Activated B cell treated with CpG ODN at 0.5 μM for 24 hours (primary cell): ENCODE data around the gene ZBTB32. TPM values are rescaled to one million over a fixed set of nuclear protein-coding genes. Genes with fewer than 3 reads are reported as not detected.

Source experiments
- ATAC-seq: fragments of 200-7000 bp; cut with Tn5 transposase; one replicate; pipeline ENCODE4 v1.10.0; 2021; ENCODE audit warnings: low read depth, mild to moderate bottlenecking, moderate library complexity
- CTCF ChIA-PET: fragments of 350-600 bp; sonication (Branson Sonifier 250); formaldehyde crosslinking; loops from one replicate; lab custom pipeline; 2021; ENCODE audit warnings: antibody characterized with exemption; lab: Charles Lee
- POLR2A ChIA-PET: fragments of 350-600 bp; sonication (Branson Sonifier 250); formaldehyde crosslinking; loops from one replicate; lab custom pipeline; 2021; ENCODE audit warnings: antibody characterized with exemption; lab: Charles Lee
- DNase-seq: peaks from one replicate; pipeline ENCODE4 v3.0.0; 2022
- H3K27ac Mint-ChIP-seq: one replicate; pipeline ENCODE4 v1.8.0; 2020; ENCODE audit warnings: mixed read lengths
- H3K27me3 Mint-ChIP-seq: one replicate; pipeline ENCODE4 v1.8.0; 2021; ENCODE audit warnings: mixed read lengths
- H3K36me3 Mint-ChIP-seq: one replicate; pipeline ENCODE4 v1.8.0; 2021; ENCODE audit warnings: low read depth, mixed read lengths
- H3K4me1 Mint-ChIP-seq: one replicate; pipeline ENCODE4 v1.8.0; 2021; ENCODE audit warnings: mixed read lengths
- H3K4me3 Mint-ChIP-seq: one replicate; pipeline ENCODE4 v1.8.0; 2020; ENCODE audit warnings: mild to moderate bottlenecking, mixed read lengths
- H3K9me3 Mint-ChIP-seq: one replicate; pipeline ENCODE4 v1.8.0; 2020; ENCODE audit warnings: mixed read lengths
- CTCF ChIP-seq: fragments of 200-600 bp; IDR thresholded peaks from one replicate; pipeline ENCODE4 v1.8.0; 2022; ENCODE audit warnings: antibody characterized with exemption, mild to moderate bottlenecking
- intact Hi-C: fragments of 100-400 bp; cut with micrococcal nuclease; formaldehyde crosslinking; loops from one replicate; pipeline ENCODE4 v1.15.1; 2024
- total RNA-seq: library from RNA; stranded (reverse); gene quantifications from 2 replicates; pipeline ENCODE4 v1.2.3, GENCODE V29; 2022

Gene ZBTB32
- total RNA-seq, 1 donor from 2014 or later, result 21.4 TPM

- no peaks in the 10 kb centered on the region for H3K9me3 Mint-ChIP-seq
- DNase-seq, result peak; percentile 89
- H3K4me1 Mint-ChIP-seq, result peaks cover 69% of the 10 kb centered on the region
- peak within 1 kb of the TSS; percentile 99 for H3K27ac Mint-ChIP-seq
- no peaks in the 10 kb centered on the region for H3K27me3 Mint-ChIP-seq
- ChIA-PET POLR2A (interaction anchor here (0.6 to 5.2 kb wide), 24 partner anchors 12 to 1155 kb away, joined by 3 to 69 read pairs (median 4); partner anchors contain the start of genes COX6B1, HSPB6, NFKBID and POLR2I), CTCF (interaction anchor here (1.0 to 1.6 kb wide), 2 partner anchors 11 to 51 kb away, joined by 3 to 4 read pairs; no protein-coding TSS in a partner anchor)
- H3K4me3 Mint-ChIP-seq, result peak within 1 kb of the TSS; percentile 92
- peak; percentile 41 for ATAC-seq
- H3K36me3 Mint-ChIP-seq, result peaks cover 32% of the 10 kb centered on the region
- intact Hi-C loops, result loop anchor here (1.0 to 10.0 kb wide), 7 partner anchors 29 to 1569 kb away; partner anchors contain the start of genes HAUS5, OVOL3, POLR2I and SDHAF1
- TF ChIP-seq CTCF, result no peak
Observed at GRCh38 chr19:35745328-35746086, 41.1 kb downstream of the ZBTB32 start, which contains the start of the genes PSENEN and U2AF1L4. PSENEN (plus strand) TSS chr19:35745651; CDS start chr19:35745931, 280 bp downstream. U2AF1L4 (minus strand) TSS chr19:35745418; CDS start chr19:35745391, 27 bp downstream.

GRCh38 chr19:35746087-35746462, 41.7 kb downstream of the ZBTB32 start:
- POLR2A ChIA-PET, result interaction anchor here (0.6 to 5.2 kb wide), 12 partner anchors 11 to 534 kb away, joined by 3 to 69 read pairs (median 5); partner anchors contain the start of genes HSPB6, NFKBID, PROSER3 and ZNF146
- H3K4me3 Mint-ChIP-seq, result peak overlapping the region; percentile 92
- no peaks in the 10 kb centered on the region for H3K27me3 Mint-ChIP-seq
- H3K9me3 Mint-ChIP-seq, result no peaks in the 10 kb centered on the region
- no peak for ATAC-seq
- peak overlapping the region; percentile 99 for H3K27ac Mint-ChIP-seq
- H3K36me3 Mint-ChIP-seq, result peaks cover 27% of the 10 kb centered on the region
- H3K4me1 Mint-ChIP-seq, result peaks cover 63% of the 10 kb centered on the region
- DNase-seq, result no peak
- intact Hi-C loops, result loop anchor here (10.0 kb wide), 2 partner anchors 369 to 1569 kb away; partner anchors contain the start of genes OVOL3, POLR2I and TBCB
- TF ChIP-seq CTCF, result no peak
- CTCF ChIA-PET, result interaction anchor here (1.6 kb wide), 1 partner anchor 51 kb away, joined by 4 read pairs; no protein-coding TSS in a partner anchor

GRCh38 chr19:35746531-35746930, 42.2 kb downstream of the ZBTB32 start:
- intact Hi-C loops, result loop anchor here (10.0 kb wide), 2 partner anchors 368 to 1568 kb away; partner anchors contain the start of genes OVOL3, POLR2I and TBCB
- Mint-ChIP-seq H3K4me3 (peak overlapping the region; percentile 92), H3K9me3 (no peaks in the 10 kb centered on the region), H3K27me3 (no peaks in the 10 kb centered on the region), H3K36me3 (peaks cover 27% of the 10 kb centered on the region), H3K27ac (no peak overlapping the region), H3K4me1 (peaks cover 62% of the 10 kb centered on the region)
- TF ChIP-seq CTCF, result no peak
- ChIA-PET POLR2A (interaction anchor here (0.6 to 5.2 kb wide), 3 partner anchors 11 to 483 kb away, joined by 3 to 69 read pairs (median 4); partner anchors contain the start of genes HSPB6 and PROSER3), CTCF (no interaction called here)
- DNase-seq (no peak), ATAC-seq (no peak)

GRCh38 chr19:35748106-35749020, 44.0 kb downstream of the ZBTB32 start, which contains the start of gene LIN37:
LIN37 (plus strand) TSS chr19:35748576; CDS start chr19:35748725, 149 bp downstream.
- TF ChIP-seq CTCF, result no peak

More at GRCh38 chr19:35748106-35749020, 44.0 kb downstream of the ZBTB32 start, which contains the start of gene LIN37:
- CTCF ChIA-PET, result interaction anchor here (0.7 to 1.2 kb wide), 2 partner anchors 11 to 54 kb away, joined by 3 to 4 read pairs; no protein-coding TSS in a partner anchor
- POLR2A ChIA-PET, result interaction anchor here (0.5 to 2.5 kb wide), 20 partner anchors 8 to 565 kb away, joined by 3 to 16 read pairs (median 6); partner anchors contain the start of genes ALKBH6, ATP4A, COX6B1 and FFAR1
- Mint-ChIP-seq H3K4me1 (peaks cover 48% of the 10 kb centered on the region), H3K9me3 (no peaks in the 10 kb centered on the region), H3K27me3 (no peaks in the 10 kb centered on the region), H3K27ac (peak within 1 kb of the TSS; percentile 96), H3K36me3 (peaks cover 30% of the 10 kb centered on the region), H3K4me3 (peak within 1 kb of the TSS; percentile 98)
- intact Hi-C loops, result loop anchor here (1.0 to 10.0 kb wide), 8 partner anchors 10 to 1566 kb away; partner anchors contain the start of genes ARHGAP33, OVOL3, POLR2I and PROSER3
- ATAC-seq, result peak; percentile 73
- peak; percentile 91 for DNase-seq
